ENCODE data around the gene EGFL8.
A peak's percentile ranks its signal among the peaks of the same experiment; 100 is the strongest.

EGFL8 gene

DNA sequence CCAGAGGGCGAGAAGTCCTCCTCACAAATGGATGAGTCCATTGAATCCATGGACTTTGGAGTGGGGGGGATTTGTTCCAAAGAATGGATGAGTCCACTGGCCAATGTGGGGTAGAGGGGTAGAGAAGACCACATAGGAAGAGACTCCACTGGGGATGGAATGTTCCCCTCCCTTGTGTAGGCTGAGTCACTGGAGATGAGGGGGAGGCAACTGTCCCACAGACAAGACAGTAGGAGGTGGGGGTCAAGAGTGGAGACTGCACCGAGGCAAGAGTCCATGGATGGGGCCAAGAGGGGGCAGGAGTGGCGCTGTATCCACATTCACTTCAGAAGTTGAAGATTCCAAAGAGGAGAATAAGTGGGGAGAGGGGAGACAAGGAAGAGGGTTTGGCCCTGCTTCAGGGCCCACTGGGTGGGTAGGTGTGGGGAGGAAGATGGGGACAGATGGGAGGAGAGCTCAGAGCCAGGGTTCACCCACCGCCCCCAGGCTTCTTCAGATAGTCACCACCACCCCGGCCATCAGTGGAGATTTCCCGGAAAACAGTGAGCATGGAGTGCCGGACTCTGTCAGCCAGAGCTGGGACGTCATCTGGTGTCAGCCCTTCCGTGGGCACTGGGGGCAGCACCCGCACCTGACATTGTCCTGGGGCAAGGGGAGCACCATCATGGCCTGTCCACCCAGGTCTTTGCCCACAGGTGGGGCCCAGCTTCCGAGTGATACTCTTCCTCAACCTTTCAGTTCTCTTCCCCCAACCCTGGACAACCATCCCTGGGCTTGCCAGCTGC lies 4.6 kb downstream of the EGFL8 start:
- DNase-seq, result no peak

DNA sequence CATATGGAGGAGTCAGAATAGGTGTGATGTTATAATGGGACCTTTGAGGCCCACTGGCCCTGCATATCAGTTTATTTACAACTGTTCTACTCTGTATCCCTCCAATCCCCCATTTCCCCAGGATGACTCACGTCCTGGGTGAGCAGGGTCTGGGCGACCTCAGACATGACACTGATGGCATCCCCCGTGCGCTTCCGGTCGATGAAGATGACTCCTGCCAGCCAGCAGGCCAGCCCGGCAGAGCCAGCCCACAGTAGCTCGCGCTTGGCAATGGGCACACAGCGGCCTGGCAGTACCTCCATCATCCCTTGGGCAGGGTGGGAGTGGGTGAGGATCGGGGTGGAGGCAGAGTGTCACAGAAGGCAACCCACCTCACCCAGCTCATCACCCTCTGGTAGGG lies 5.9 kb downstream of the EGFL8 start:
- no peak for DNase-seq

DNA sequence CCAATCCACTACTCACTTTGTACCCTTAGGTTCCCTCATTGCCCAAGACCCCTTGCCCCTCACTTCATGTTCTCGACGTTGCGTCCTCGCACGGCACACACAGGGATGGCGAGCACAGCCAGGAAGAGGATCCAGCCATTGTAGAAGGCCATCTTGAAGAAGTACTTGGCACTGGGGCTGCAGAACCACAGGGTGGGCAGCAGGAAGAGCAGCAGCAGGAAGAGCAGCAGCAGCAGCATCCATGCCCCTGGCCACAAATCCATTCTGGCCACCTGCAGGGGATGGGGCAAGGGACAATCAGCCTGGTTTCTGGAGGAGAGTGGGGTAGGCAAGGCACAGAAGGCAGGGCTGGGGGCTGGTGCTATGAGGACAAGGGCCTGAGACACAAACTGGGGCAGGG lies 6.8 kb downstream of the EGFL8 start:
- no peak for DNase-seq

DNA sequence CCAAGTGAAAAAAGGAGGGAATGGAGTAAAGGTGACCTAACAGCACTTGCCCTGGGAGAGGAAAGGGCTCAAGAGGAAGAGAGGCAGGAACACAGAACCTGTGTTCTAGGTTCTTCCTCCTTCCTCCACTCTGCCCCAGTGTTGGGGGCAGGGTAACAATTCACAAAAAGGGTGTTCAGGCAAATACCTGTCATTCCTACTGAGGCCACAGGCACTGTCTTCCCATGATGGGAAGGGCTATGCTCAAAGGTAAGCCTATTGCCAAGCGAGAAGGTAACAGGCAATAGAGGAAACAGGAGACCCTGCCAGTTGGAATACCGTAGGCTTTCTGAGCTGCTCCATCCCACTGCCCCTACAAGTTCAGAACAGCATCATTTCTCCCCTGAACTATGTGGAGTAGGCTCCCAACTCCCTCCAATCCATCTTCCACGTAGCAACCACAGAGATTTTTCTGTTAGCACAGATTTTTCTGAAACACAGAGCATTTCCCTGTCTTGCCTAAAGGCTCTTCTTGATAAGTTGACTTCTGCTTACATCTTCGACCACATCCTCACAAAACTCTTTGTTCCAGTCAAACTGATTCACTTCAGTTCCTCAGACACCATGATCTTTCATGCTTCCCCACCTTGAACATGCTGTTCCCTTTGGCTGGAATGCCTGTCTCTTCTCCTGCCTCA lies 8.8 kb downstream of the EGFL8 start:
- no peak for DNase-seq

DNA sequence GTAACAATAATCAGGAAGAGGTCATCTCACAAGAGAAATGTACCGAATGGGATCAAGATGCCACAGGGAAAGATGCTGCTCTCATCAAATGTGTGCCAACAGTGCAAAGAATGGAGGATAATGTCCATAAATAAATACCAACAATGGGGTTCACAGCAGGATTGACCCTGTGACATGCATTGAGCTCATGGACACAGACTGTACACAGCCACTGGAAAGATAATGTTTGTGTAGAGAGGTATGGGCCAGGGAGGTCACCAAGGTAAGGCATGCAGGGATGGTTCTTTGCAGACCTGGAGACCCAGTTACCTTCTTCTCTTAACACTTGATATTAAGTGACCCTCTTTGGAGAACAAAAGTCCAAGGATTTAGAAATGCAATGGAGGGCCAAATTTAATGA lies 10.0 kb downstream of the EGFL8 start:
- no peak for DNase-seq

DNA sequence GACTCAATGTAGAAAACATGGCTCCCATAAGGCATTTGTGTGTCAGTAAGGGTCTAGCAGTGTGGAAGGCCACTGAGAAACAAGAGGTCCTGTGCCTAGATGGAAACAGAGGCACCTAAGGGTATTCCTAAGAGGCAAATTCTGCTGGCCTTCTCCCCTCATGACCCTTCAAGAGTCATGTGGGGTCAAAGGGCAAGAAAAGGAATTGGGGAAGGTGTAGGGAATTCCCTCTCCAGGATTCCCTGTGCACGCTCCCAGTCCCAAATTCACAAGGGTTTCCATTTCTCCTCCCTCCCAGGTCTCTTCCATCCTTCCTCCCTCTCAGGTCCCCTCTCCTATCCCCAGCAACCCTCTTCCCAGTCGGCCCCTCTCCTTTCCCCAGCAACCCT lies 10.9 kb downstream of the EGFL8 start:
- no peak for DNase-seq

DNA sequence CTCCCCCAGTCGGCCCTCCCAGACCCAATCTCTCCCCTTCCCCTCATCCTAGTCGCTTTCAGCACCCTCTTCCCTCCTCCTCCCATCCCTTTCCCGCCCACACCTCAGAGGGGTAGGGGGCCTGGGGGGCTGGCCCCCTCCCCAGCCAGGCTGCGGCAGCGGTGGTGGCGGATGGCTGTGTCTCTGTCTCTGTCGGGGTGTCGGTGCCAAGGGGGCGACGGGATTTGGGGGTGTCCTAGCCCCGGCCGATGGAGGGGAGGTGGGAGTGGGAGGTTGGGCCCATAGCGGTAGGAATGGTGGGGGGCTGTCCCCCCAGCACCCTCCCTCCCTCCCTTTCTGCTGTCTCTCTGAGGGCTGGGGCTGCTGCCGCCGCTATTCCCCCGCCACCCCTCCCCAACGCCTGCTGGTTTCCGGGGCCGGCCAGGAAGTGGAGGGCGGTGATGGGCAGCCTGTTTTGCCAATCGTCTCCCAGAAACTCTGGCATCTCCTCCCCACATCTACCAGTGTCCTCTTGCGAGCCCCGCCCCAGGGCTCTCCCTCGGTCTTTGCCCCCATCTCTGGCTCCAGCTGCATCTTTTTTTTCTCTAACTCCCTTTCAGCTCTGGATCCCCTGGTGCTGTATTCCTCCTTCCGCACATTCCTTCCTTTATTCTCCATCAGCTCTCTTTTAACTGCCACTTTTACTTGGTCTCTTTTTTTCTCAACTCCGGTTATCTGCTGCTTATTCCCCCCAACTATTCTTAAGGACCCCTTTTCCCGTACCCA lies 11.5 kb downstream of the EGFL8 start, which contains the start of gene AGPAT1:
AGPAT1 (minus strand) TSS at position 374 of the 765 bp plus-strand sequence. CDS start 4,588 bp downstream, outside the sequence.
- DNase-seq, result peak; percentile 98

DNA sequence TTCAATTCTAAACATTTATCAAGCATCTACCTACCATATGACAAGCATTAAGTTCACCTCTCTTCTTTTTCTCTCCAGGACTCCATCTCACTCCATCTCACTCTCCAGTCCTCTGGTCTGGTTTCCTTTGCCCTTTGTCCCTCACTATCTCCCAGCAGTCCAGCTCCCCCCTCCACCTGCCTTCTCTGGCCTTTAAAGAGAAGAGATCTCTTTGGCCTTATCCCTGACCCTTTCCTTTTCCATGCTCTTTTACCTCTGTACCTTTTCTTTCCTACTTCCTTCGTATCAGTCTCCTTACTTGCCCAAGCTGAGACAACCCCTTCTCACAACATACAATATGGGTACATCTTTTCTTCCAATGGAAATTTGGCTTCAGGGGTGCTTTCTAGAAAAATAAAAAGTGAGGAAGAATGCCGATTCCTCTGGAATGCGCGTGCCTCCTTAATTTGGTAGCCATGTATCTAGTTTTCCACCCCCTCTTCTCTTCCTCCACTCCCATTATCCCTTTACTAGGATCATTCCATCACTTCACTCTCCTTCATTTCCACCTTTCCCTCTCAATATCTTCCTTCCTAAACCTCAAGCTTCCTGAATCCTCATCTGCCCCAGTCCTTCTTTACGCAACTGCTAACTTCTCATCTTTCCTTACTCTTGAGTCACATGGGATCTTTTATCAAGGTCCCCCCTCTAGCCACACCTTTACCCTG lies 12.2 kb downstream of the EGFL8 start:
- DNase-seq, result no peak

DNA sequence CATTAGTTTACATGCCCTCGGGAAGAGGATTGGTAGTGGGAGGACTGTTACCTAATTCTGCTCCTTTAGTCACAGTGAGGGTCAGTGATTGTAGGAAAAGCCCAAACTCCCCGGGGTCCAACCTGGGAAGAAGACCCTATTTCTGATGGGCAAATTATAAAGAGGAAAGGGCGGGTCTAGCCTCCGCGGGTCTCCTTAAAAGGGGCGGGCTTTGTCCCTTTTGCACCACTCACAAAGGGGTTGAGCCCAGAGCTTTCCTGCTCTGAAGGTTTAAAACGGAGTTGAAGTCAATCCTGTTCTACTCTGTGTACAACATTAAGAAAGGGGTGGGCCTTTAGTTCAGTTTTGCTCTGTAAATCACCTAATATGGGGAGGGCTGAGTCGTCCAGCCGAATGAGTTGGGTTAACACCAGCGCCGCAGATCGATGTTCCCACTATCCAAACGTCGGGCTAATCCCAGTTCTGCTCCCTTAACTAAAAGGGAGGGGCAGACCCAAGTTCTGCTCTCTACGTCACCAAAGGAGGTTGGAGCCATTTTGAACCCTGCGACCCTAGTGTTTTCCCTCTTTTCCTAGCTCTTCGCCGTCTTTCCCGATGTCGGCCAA lies 12.9 kb downstream of the EGFL8 start:
- no peak for DNase-seq

DNA sequence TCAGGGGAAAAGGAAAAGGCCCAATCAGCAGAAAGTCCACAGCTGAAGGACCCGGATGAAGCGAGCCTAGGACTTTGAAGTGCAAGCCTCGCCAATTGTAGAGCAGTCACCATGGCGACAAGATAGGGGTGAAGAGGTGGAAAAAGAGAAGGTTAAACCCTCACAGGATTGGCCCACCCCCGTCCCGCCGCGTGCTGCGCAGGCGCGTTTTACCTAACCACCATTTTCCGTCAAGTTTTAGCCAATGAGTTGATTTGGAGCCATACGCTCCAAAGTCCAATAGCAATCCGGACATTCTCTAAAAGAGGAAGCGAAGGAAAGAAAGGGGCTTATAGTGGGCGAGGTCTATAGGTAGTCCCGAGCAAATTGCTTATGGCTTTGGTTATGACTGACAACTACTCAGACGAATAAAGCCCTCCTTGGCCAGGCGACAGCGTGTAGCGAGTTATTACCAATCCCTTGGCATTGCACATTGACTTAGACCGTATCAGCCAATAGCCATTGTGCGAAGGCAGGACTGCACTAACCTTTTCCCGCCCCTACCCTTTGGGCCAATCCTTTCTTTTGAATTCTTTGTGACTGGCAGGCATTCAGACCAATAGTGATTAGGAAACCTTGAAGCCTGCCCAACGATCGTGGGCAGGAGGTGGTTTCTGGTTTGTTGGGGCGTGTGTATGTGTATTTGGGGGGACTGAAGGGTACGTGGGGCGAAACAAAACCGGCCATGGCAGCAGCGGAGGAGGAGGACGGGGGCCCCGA lies 13.6 kb downstream of the EGFL8 start, which contains the start of gene RNF5:
RNF5 (plus strand) TSS at position 618 of the 759 bp plus-strand sequence; CDS start at position 725, 107 bp downstream.
- DNase-seq, result peak; percentile 82

DNA sequence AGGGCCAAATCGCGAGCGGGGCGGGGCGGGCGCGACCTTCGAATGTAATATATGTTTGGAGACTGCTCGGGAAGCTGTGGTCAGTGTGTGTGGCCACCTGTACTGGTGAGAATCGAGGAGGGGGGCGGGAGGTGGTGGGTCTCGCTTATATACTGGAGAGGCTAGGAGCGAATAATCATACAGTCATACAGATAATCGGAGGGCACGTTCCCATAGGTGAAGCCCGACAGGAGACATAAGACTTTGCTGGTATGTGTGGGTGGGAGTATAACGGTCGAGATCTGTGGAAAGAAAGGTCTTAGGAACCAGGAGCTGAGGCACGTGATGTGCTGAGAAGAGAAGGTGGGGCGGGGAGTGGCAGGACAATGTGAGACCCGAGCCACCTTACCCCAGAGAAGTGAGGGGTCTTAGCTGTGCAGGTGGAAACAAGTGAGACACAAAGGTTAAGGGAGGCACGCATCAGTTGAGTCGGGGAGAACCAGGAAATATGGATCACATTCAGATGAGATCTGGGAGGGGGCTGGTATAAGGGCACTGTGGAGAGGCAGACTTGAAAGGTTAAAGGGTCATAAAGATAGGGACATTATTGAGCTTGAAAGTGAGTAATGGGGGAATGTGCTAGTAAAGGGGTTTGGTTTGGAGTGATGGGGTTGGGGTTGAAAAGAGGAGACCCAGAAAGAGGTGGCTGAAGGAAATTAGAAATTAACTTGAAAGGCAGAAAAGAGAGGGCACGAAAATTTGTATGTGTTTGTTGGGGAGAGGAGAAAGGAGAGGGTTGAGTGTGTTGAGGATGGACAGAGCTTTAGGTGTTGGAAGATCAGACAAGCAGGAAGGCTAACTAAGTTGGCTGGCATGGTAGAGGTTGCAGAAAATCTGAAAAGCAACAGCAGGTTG lies 14.4 kb downstream of the EGFL8 start:
- no peak for DNase-seq

DNA sequence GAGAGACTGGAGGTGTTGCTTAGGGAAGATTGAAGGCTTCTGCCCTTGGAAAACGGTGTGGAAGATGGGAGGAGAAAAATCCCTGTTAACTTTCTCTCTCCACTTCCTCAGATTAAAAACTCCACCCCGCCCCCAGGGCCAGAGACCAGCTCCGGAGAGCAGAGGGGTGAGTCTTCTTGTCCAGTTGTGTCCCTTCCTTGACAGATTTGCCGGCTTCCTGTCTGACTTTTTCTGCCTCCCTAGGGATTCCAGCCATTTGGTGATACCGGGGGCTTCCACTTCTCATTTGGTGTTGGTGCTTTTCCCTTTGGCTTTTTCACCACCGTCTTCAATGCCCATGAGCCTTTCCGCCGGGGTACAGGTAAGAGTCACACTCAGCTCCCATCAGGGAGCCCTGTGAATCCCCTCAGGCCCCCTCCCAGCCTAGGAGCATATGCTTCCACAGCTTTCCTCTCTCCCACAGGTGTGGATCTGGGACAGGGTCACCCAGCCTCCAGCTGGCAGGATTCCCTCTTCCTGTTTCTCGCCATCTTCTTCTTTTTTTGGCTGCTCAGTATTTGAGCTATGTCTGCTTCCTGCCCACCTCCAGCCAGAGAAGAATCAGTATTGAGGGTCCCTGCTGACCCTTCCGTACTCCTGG lies 15.5 kb downstream of the EGFL8 start:
- DNase-seq, result no peak

DNA sequence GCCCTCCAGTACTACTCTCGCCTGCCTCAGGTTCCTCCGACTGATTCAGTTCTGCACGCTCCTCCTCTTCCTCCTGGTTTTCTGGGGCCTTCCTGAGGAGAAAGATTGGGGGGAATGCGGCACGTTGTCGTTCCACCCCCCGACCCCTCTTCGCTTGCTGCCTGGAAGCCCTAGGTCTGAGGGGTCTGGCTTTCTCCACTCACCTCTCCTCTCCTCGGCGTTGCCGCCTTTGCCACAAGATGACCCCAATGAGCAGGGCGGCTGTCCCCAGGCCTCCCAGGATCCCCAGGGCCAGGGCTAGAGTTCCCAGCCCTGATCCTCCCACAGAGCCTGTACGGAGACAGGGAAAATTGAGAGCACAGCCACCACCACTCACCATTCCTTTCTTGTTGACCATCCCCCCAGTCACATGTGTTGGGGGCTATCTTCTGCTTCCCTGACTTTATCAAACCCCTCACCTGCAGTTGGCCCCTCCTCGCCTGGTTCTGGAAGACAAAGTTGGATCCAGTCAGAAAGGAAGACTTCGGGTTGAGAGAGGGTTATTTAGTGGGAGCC lies 16.8 kb downstream of the EGFL8 start:
- no peak for DNase-seq

DNA sequence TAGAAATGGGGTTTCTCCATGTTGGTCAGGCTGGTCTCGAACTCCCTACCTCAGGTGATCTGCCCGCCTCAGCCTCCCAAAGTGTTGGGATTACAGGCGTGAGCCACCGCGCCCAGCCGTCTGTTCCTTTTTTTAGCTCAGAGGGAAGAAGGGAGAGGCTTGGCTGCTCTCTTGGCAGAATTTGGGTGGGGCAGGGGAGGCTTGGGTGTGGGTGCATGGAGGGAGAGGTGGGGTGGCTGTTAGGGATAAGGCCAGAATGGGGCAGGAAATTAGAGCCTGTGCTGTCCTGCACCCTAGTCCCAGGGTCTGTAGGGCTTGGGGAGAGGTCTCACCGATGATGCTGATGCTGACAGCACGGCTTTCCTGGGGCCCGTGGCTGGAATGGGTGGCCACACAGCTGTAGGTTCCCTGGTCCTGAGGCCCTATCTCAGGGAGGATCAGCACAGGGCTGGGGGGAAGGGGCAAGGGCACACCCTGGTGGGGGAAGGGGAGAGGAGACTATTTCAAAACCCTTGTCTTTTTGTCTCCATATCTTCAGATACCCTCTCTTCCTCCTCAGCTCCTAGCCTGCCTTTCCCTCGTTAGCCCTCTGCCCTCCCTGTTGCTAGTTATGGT lies 17.6 kb downstream of the EGFL8 start:
- DNase-seq, result no peak

DNA sequence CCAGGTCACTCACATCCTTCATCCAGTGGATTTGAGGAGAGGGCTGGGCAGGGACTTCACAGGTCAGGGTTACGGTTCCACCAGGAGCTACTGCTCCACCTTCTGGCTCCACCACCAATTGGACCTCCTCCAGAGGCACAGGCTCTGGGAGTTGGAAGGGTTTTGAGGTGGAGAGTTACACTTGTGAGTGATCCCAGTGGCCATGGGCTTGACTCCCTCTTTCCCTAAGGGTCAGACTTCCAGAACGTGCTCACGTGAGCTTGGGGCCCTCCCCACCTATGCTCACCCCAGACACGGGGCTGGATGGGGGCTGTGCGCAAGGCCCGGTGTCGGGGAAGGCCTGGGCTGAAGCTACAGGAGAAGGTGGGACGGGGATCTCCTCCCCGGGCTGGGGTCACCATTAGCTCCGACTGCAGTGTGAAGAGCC lies 18.2 kb downstream of the EGFL8 start:
- DNase-seq, result no peak

DNA sequence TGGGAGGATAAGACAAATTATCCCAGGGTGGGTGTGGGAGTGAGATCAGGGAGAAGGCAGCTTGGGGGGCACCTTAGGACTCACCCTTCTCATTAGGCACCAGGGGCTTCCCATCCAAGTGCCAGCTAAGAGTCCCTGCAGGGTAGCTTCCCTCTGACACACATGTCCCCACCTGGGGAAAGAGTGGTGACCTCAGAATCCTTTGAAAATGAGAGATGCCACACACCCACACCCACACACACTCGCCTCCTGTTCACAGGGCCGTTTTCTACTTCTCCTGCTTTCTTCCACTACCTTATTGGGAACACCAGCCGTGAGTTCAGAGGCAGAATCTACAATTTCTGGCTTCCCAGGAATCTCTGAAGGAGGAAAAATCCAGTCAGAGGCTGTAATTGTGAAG lies 18.6 kb downstream of the EGFL8 start:
- DNase-seq, result no peak

DNA sequence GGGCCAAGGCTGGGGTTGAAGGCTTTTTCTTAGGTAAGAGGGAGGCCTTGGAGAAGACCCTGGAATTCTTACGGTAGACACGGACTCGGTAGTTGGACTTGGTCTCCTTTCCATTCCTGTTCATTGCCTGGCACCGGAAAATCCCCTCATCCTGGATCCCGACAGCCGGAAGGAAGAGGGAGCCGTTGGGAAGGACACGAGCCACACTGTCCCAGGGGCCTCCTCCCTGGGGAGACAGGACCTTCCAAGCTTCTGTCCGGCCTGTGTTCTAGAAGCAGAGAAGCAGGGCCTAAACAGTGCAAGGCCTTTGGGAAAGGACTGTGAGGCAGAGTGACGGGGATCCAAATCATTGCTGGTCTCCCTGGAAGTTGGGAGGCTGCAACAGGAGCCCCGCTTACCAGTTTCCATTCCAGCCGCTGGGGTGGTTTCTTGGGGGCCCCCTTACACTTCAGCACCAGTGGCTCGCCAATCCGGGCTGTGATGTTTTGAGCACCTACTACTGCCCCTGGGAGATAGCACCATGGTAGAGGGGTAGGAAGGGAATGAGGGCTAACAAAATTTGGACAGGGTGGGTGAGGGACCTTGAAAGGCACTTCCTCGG lies 19.2 kb downstream of the EGFL8 start:
- DNase-seq, result no peak

DNA sequence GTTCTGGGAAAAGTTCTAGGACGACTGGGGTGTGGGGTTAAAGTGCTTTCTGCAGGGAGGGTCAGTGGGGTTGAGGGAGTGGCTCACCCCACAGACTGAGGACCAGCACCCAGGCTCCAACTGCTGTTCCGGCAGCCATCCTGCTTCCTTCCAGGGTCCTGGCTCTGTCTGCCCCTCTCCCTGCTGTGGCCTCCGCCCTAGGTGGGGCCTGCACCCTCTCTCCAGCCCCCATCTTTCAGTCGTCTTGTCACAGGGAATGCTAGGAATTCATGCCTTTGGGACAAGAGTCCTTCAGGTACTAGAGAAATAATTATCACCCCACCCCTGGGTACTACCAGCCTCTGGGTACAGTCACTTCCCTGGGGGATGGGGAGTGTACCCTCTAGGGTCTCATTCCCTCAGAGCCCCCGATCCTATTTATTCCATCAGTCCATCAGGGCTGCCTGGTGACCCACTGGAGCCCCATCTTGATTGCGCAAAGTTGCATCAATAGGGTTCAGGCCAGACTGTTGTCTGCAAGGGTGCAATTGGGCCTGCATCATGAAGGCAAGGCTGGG lies 19.8 kb downstream of the EGFL8 start, which contains the start of gene AGER:
AGER (minus strand) TSS at position 170 of the 557 bp plus-strand sequence; CDS start at position 139, 31 bp downstream.
- DNase-seq, result no peak

All from stimulated activated CD4-positive, alpha-beta T cell treated with anti-CD3 and anti-CD28 coated beads, Interleukin-12 subunit alpha, Interleukin-12 subunit beta, amount 100 ng/mL, for 4 hours (primary cell).